Esophagus squamous epithelium (tissue), 5 donors: ENCODE measurements around the gene EFCAB13. TPM values are rescaled to one million over a fixed set of nuclear protein-coding genes. Genes with fewer than 3 reads are reported as not detected.
A peak's percentile ranks its signal among the peaks of the same experiment; 100 is the strongest.

Experiments used
- DNase-seq: peaks from one replicate; lab custom pipeline; 2025; lab: John Stamatoyannopoulos, UW
- H3K27ac ChIP-seq, 4 donors: fragments of 200-600 bp; sonication (generic); one replicate each; pipeline ENCODE4 v1.5.1; 2016 to 2019; ENCODE audit warnings: mild to moderate bottlenecking in 1 of 4
- H3K27me3 ChIP-seq, 4 donors: fragments of 200-600 bp; sonication (generic); 1 replicate in 3 of 4; 2 replicates in 1 of 4; pipeline versions ENCODE4 v1.5.1 to v1.6.0; 2017 to 2021; ENCODE audit warnings: antibody characterized with exemption in 1 of 4
- H3K36me3 ChIP-seq, 3 donors: fragments of 200-600 bp; sonication (generic); one replicate each; pipeline ENCODE4 v1.5.1; 2016 to 2019
- H3K4me1 ChIP-seq, 3 donors: fragments of 200-600 bp; sonication (generic); one replicate each; pipeline ENCODE4 v1.5.1; 2017 to 2019
- H3K4me3 ChIP-seq, 4 donors: fragments of 200-600 bp; sonication (generic); 1 replicate in 3 of 4; 2 replicates in 1 of 4; pipeline ENCODE4 v1.5.1; 2016 to 2019; ENCODE audit warnings: mild to moderate bottlenecking in 2 of 4, moderate library complexity in 1 of 4
- H3K9me3 ChIP-seq, 3 donors: fragments of 200-600 bp; sonication (generic); one replicate each; pipeline ENCODE4 v1.5.1; 2016 to 2019
- CTCF ChIP-seq, 6 experiments: fragments of 450-650 bp in 4 of 6; fragments of 200-600 bp in 2 of 6; sonication (generic) in 2 of 6; IDR thresholded peaks; one replicate each; pipeline ENCODE4 v1.5.1; 2016 to 2019; ENCODE audit warnings: antibody characterized with exemption in 6 of 6, mild to moderate bottlenecking in 4 of 6, moderate library complexity in 4 of 6
- POLR2A ChIP-seq, 4 donors: fragments of 450-650 bp; IDR thresholded peaks; one replicate each; pipeline ENCODE4 v1.6.1; 2017; ENCODE audit warnings: antibody characterized with exemption in 4 of 4, mild to moderate bottlenecking in 4 of 4, moderate library complexity in 3 of 4
- WGBS, 2 donors: methylation state at CpG; one replicate each; pipeline ENCODE4 v1.1.5; 2018; 5-methylcytosine and 5-hydroxymethylcytosine counted together
- intact Hi-C: fragments of 100-400 bp; cut with DNase I; formaldehyde crosslinking; loops from one replicate; pipeline ENCODE4 v1.15.0; 2022
- total RNA-seq, 4 donors: library from RNA; depleted of rRNA; stranded (reverse); fragments of >200 nt; gene quantifications; one replicate each; pipeline ENCODE4 v1.1.0, GENCODE V29; 2016
- donor health status: DM: yes; HTN: yes; CAD: no.

The EFCAB13 gene
- total RNA-seq, 4 donors from 2014 or later, result 0.31 to 6.7 (median 2.4) TPM

GRCh38 chr17:47305302-47305923, 18.3 kb upstream of the EFCAB13 start:
- 32 to 47% methylated on average over 4 of the region's 4 CpGs for WGBS, 2 donors
- DNase-seq, result no peak
- Histone ChIP-seq H3K36me3 (peaks cover 0 to 33% (median 0%) of the 10 kb centered on the region in 3 donors), H3K4me3 (no peak overlapping the region), H3K27me3 (no peaks in the 10 kb centered on the region), H3K27ac (peak overlapping the region in 3 of 4 donors; percentile 57 to 60 (median 57)), H3K9me3 (peaks cover 0 to 6% (median 0%) of the 10 kb centered on the region in 3 donors), H3K4me1 (peaks cover 0 to 15% (median 11%) of the 10 kb centered on the region in 3 donors)
- TF ChIP-seq POLR2A (IDR thresholded peaks at IDR 0.05) (no peak), CTCF (IDR thresholded peaks at IDR 0.05) (no peak)
- intact Hi-C loops, result no loop called here

DNA sequence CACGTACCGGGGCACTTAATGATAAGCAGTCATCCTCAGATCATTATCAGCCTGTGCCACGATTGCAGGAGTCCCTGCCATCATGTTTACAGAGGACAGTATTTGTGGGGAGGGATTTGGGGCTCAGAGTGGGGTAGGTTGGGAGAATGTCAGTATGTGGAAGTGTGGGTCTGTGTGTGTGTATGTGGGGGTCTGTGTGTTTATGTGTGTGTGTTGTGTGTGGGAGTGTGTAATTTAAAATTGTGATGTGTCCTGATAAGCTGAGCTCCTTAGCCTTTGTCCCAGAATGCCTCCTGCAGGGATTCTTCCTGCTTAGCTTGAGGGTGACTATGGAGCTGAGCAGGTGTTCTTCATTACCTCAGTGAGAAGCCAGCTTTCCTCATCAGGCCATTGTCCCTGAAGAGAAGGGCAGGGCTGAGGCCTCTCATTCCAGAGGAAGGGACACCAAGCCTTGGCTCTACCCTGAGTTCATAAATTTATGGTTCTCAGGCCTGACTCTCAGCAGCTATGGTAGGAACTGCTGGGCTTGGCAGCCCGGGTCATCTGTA, 13.5 kb upstream of the EFCAB13 start:
- WGBS, 2 donors, result 76 to 78% methylated on average over 3 to 4 of the region's 4 CpGs
- H3K4me1 ChIP-seq, result peaks cover 0 to 12% (median 11%) of the 10 kb centered on the region in 3 donors

GRCh38 chr17:47311420-47311819, 12.3 kb upstream of the EFCAB13 start:
- Histone ChIP-seq H3K27ac (no peak overlapping the region), H3K27me3 (no peaks in the 10 kb centered on the region), H3K4me1 (peaks cover 0 to 14% (median 0%) of the 10 kb centered on the region in 3 donors), H3K4me3 (no peak overlapping the region), H3K36me3 (no peaks in the 10 kb centered on the region), H3K9me3 (no peaks in the 10 kb centered on the region)
- TF ChIP-seq CTCF (IDR thresholded peaks at IDR 0.05) (no peak), POLR2A (IDR thresholded peaks at IDR 0.05) (no peak)
- no peak for DNase-seq
- intact Hi-C loops, result no loop called here

More for the DNA sequence above, 13.5 kb upstream of the EFCAB13 start:
- H3K4me3 ChIP-seq, result no peak overlapping the region
- intact Hi-C loops, result no loop called here
- no peak for DNase-seq
- H3K27ac ChIP-seq, result no peak overlapping the region
- H3K9me3 ChIP-seq, result no peaks in the 10 kb centered on the region
- TF ChIP-seq CTCF (IDR thresholded peaks at IDR 0.05) (no peak), POLR2A (IDR thresholded peaks at IDR 0.05) (no peak)
- H3K27me3 ChIP-seq, result no peaks in the 10 kb centered on the region
- no peaks in the 10 kb centered on the region for H3K36me3 ChIP-seq

- intact Hi-C loops, result loop anchor here (5.0 kb wide), 1 partner anchor 88 kb away; no protein-coding TSS in a partner anchor
- 19 to 23% methylated on average over 7 of the region's 7 CpGs for WGBS, 2 donors
- Histone ChIP-seq H3K4me3 (no peak overlapping the region), H3K4me1 (peaks cover 0 to 22% (median 0%) of the 10 kb centered on the region in 3 donors), H3K27ac (peak overlapping the region in 3 of 4 donors; percentile 65 to 70 (median 67)), H3K36me3 (no peaks in the 10 kb centered on the region), H3K9me3 (no peaks in the 10 kb centered on the region), H3K27me3 (no peaks in the 10 kb centered on the region)
- DNase-seq, result no peak
- TF ChIP-seq CTCF (IDR thresholded peaks at IDR 0.05), result peak; percentile 47 to 85 (median 72)
- TF ChIP-seq POLR2A (IDR thresholded peaks at IDR 0.05), result no peak
Measured at GRCh38 chr17:47315451-47316266, 8.1 kb upstream of the EFCAB13 start.
